WTC11 (cell line): ENCODE data around the gene LNX2. TPM values are rescaled to one million over a fixed set of nuclear protein-coding genes. Genes with fewer than 3 reads are reported as not detected.

ENCODE experiments used
- ATAC-seq: fragments of 200-7000 bp; cut with Tn5 transposase; 2 replicates; pipeline ENCODE4 v1.10.0; 2021; ENCODE audit warnings: mild to moderate bottlenecking, moderate library complexity
- CTCF ChIA-PET: fragments of 300-600 bp; sonication (Branson Sonifier 250); formaldehyde crosslinking; loops from one replicate; lab custom pipeline; 2021; ENCODE audit warnings: antibody characterized with exemption; lab: Charles Lee
- POLR2A ChIA-PET: fragments of 350-600 bp; sonication (Branson Sonifier 250); formaldehyde crosslinking; loops from one replicate; lab custom pipeline; 2021; ENCODE audit warnings: antibody characterized with exemption; lab: Charles Lee
- DNase-seq: peaks from one replicate; pipeline ENCODE4 v3.0.0; 2021; ENCODE audit warnings: low spot score
- H3K27ac Mint-ChIP-seq: 2 replicates; pipeline ENCODE4 v1.8.0; 2021; ENCODE audit warnings: mixed read lengths
- H3K27me3 Mint-ChIP-seq: 2 replicates; pipeline ENCODE4 v1.8.0; 2021; ENCODE audit warnings: low read depth, mild to moderate bottlenecking, moderate library complexity, mixed read lengths
- H3K36me3 Mint-ChIP-seq: 2 replicates; pipeline ENCODE4 v1.8.0; 2021; ENCODE audit warnings: mixed read lengths
- H3K4me1 Mint-ChIP-seq: 2 replicates; pipeline ENCODE4 v1.8.0; 2022; ENCODE audit warnings: mixed read lengths
- H3K4me3 Mint-ChIP-seq: 2 replicates; pipeline ENCODE4 v1.8.0; 2021; ENCODE audit warnings: mild to moderate bottlenecking, moderate library complexity, mixed read lengths
- H3K9me3 Mint-ChIP-seq: 2 replicates; pipeline ENCODE4 v1.8.0; 2021; ENCODE audit warnings: mixed read lengths
- EMX1 ChIP-seq: fragments of 250-450 bp; sonication (Bioruptor Pico); IDR thresholded peaks from 2 replicates; pipeline ENCODE4 v1.8.0; 2021; ENCODE audit warnings: mild to moderate bottlenecking
- FOXK1 ChIP-seq: sonication (generic); formaldehyde crosslinking; IDR thresholded peaks from 2 replicates; pipeline ENCODE4 v1.8.0; 2022; ENCODE audit warnings: mild to moderate bottlenecking, moderate library complexity, missing genetic modification reagents
- GTF2I ChIP-seq: fragments of 250-450 bp; sonication (Bioruptor Pico); conservative IDR thresholded peaks from 2 replicates; pipeline ENCODE4 v1.4.0; 2021; ENCODE audit warnings: mild to moderate bottlenecking
- MXD4 ChIP-seq: fragments of 250-450 bp; sonication (Bioruptor Pico); IDR thresholded peaks from 2 replicates; pipeline ENCODE4 v1.8.0; 2021; ENCODE audit warnings: mild to moderate bottlenecking, moderate library complexity, borderline replicate concordance
- NFYB ChIP-seq: sonication (generic); formaldehyde crosslinking; conservative IDR thresholded peaks from 2 replicates; pipeline ENCODE4 v1.8.0; 2022; ENCODE audit warnings: low read depth, missing genetic modification reagents
- OVOL2 ChIP-seq: fragments of 250-450 bp; sonication (Bioruptor Pico); IDR thresholded peaks from 2 replicates; pipeline ENCODE4 v1.9.0; 2021; ENCODE audit warnings: mild to moderate bottlenecking, borderline replicate concordance
- RORB ChIP-seq: fragments of 250-450 bp; sonication (Bioruptor Pico); IDR thresholded peaks from 2 replicates; pipeline ENCODE4 v1.9.0; 2021; ENCODE audit warnings: mild to moderate bottlenecking
- SMAD3 ChIP-seq: sonication (generic); formaldehyde crosslinking; IDR thresholded peaks from 2 replicates; pipeline ENCODE4 v1.8.0; 2022; ENCODE audit warnings: missing genetic modification reagents, mild to moderate bottlenecking, borderline replicate concordance
- SMAD4 ChIP-seq: sonication (generic); formaldehyde crosslinking; IDR thresholded peaks from 2 replicates; pipeline ENCODE4 v1.8.0; 2022; ENCODE audit warnings: mild to moderate bottlenecking, missing genetic modification reagents
- TCF7 ChIP-seq: sonication (generic); formaldehyde crosslinking; IDR thresholded peaks from 2 replicates; pipeline ENCODE4 v1.8.0; 2022; ENCODE audit warnings: mild to moderate bottlenecking, low read depth, missing genetic modification reagents, moderate library complexity
- TEAD1 ChIP-seq: sonication (generic); formaldehyde crosslinking; IDR thresholded peaks from 2 replicates; pipeline ENCODE4 v1.8.0; 2022; ENCODE audit warnings: mild to moderate bottlenecking, missing genetic modification reagents
- ZNF121 ChIP-seq: sonication (generic); formaldehyde crosslinking; IDR thresholded peaks from 2 replicates; pipeline ENCODE4 v1.8.0; 2023; ENCODE audit warnings: missing genetic modification reagents
- ZNF416 ChIP-seq: fragments of 250-450 bp; sonication (Bioruptor Pico); IDR thresholded peaks from 2 replicates; pipeline ENCODE4 v1.9.0; 2021; ENCODE audit warnings: mild to moderate bottlenecking, inconsistent platforms
- ZNF671 ChIP-seq: fragments of 250-450 bp; sonication (Bioruptor Pico); IDR thresholded peaks from 2 replicates; pipeline ENCODE4 v1.8.0; 2021; ENCODE audit warnings: mild to moderate bottlenecking
- total RNA-seq: library from RNA; stranded (reverse); gene quantifications from 3 replicates; pipeline ENCODE4 v1.2.3, GENCODE V29; 2021
- TF ChIP-seq, protein P1 (sequence below): fragments of 250-450 bp; sonication (Bioruptor Pico); IDR thresholded peaks from 2 replicates; pipeline ENCODE4 v1.9.0; 2021; ENCODE audit warnings: mild to moderate bottlenecking, borderline replicate concordance
- TF ChIP-seq, protein P2 (sequence below): fragments of 250-450 bp; sonication (Bioruptor Pico); IDR thresholded peaks from 2 replicates; pipeline ENCODE4 v1.8.0; 2021; ENCODE audit warnings: mild to moderate bottlenecking
- TF ChIP-seq, protein P3 (sequence below): fragments of 250-450 bp; sonication (Bioruptor Pico); IDR thresholded peaks from 2 replicates; pipeline ENCODE4 v1.9.0; 2021; ENCODE audit warnings: mild to moderate bottlenecking
- TF ChIP-seq, protein P4 (sequence below): sonication (generic); formaldehyde crosslinking; IDR thresholded peaks from 2 replicates; pipeline ENCODE4 v1.8.1; 2023; ENCODE audit warnings: mild to moderate bottlenecking, moderate library complexity, missing genetic modification reagents
- TF ChIP-seq, protein P5 (sequence below): sonication (generic); formaldehyde crosslinking; IDR thresholded peaks from 2 replicates; pipeline ENCODE4 v1.8.0; 2022; ENCODE audit warnings: mild to moderate bottlenecking, missing genetic modification reagents

Gene LNX2
- total RNA-seq, 1 experiment from 2014 or later = 10.1 TPM

DNA sequence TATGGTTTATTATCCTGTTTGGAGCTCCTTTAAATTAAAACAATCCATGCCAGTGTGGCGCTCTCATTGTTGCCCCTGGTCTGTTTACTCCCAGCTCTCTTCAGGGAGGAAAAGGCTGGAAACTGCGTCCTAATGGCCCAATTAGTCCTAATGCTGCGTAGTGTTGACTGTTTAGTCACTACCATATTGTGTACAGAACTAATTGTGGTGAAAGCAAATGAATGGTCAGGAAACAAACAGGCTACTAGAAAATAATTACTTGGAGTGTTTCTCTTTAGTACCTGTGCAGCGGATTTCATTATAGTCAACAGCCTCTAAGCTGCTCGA, 115.5 kb downstream of the LNX2 start (continued):
- TF ChIP-seq, protein P1, sequence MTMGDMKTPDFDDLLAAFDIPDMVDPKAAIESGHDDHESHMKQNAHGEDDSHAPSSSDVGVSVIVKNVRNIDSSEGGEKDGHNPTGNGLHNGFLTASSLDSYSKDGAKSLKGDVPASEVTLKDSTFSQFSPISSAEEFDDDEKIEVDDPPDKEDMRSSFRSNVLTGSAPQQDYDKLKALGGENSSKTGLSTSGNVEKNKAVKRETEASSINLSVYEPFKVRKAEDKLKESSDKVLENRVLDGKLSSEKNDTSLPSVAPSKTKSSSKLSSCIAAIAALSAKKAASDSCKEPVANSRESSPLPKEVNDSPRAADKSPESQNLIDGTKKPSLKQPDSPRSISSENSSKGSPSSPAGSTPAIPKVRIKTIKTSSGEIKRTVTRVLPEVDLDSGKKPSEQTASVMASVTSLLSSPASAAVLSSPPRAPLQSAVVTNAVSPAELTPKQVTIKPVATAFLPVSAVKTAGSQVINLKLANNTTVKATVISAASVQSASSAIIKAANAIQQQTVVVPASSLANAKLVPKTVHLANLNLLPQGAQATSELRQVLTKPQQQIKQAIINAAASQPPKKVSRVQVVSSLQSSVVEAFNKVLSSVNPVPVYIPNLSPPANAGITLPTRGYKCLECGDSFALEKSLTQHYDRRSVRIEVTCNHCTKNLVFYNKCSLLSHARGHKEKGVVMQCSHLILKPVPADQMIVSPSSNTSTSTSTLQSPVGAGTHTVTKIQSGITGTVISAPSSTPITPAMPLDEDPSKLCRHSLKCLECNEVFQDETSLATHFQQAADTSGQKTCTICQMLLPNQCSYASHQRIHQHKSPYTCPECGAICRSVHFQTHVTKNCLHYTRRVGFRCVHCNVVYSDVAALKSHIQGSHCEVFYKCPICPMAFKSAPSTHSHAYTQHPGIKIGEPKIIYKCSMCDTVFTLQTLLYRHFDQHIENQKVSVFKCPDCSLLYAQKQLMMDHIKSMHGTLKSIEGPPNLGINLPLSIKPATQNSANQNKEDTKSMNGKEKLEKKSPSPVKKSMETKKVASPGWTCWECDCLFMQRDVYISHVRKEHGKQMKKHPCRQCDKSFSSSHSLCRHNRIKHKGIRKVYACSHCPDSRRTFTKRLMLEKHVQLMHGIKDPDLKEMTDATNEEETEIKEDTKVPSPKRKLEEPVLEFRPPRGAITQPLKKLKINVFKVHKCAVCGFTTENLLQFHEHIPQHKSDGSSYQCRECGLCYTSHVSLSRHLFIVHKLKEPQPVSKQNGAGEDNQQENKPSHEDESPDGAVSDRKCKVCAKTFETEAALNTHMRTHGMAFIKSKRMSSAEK = no peak
- TF ChIP-seq TCF7 (CRISPR knock-in tag) (no peak), SMAD3 (CRISPR knock-in tag) (no peak), EMX1 (CRISPR knock-in tag) (no peak), ZNF416 (no peak), ZNF121 (CRISPR knock-in tag) (no peak), FOXK1 (CRISPR knock-in tag) (no peak)
- TF ChIP-seq, protein P2, sequence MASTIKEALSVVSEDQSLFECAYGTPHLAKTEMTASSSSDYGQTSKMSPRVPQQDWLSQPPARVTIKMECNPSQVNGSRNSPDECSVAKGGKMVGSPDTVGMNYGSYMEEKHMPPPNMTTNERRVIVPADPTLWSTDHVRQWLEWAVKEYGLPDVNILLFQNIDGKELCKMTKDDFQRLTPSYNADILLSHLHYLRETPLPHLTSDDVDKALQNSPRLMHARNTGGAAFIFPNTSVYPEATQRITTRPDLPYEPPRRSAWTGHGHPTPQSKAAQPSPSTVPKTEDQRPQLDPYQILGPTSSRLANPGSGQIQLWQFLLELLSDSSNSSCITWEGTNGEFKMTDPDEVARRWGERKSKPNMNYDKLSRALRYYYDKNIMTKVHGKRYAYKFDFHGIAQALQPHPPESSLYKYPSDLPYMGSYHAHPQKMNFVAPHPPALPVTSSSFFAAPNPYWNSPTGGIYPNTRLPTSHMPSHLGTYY (CRISPR knock-in tag) = no peak

DNA sequence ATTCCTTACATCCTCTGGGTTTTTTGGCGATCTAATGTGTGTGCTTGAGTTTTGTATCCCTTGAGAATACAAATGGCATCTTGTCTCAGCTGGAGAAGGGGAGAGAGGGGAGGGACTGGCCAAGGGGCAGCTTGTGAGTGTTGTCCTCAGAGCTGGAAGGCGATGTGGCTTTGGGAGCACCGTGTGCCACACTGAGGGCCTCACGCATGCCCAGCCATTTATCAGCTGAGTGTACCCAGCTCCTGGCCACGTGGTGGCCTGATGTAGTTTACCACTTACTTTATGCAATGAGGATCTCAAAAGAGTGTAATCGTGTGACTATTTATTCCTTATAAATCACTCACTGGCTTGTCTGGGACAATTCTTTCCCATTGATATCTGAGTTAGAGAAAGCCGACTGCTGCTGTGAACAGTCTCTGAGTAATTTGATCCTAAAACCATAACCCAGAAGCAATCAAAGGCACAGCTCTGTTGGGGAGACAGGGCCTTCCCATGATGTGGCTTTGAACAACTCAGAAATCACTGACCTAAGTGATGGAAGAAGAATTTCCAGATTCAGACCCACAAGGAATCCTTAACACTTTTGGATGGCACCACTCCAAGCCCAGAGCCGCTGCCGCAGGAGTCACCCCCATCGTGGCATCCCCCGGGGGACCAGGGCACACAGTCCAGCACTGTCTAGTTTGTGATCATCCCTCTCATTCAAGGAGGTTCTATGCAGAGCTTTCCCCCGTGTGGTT, 116.0 kb downstream of the LNX2 start:
- DNase-seq = no peak
- Mint-ChIP-seq H3K27ac (peak overlapping the region; percentile 67; the same call in 1 of the 2 replicates), H3K4me1 (peaks cover 15% of the 10 kb centered on the region), H3K4me3 (no peak overlapping the region), H3K27me3 (no peaks in the 10 kb centered on the region), H3K36me3 (no peaks in the 10 kb centered on the region), H3K9me3 (no peaks in the 10 kb centered on the region)
- POLR2A ChIA-PET = no interaction called here
- CTCF ChIA-PET = interaction anchor here (1.5 kb wide), 1 partner anchor 322 kb away, joined by 3 read pairs; no protein-coding TSS in a partner anchor
- ATAC-seq = no peak
- TF ChIP-seq, protein P3, sequence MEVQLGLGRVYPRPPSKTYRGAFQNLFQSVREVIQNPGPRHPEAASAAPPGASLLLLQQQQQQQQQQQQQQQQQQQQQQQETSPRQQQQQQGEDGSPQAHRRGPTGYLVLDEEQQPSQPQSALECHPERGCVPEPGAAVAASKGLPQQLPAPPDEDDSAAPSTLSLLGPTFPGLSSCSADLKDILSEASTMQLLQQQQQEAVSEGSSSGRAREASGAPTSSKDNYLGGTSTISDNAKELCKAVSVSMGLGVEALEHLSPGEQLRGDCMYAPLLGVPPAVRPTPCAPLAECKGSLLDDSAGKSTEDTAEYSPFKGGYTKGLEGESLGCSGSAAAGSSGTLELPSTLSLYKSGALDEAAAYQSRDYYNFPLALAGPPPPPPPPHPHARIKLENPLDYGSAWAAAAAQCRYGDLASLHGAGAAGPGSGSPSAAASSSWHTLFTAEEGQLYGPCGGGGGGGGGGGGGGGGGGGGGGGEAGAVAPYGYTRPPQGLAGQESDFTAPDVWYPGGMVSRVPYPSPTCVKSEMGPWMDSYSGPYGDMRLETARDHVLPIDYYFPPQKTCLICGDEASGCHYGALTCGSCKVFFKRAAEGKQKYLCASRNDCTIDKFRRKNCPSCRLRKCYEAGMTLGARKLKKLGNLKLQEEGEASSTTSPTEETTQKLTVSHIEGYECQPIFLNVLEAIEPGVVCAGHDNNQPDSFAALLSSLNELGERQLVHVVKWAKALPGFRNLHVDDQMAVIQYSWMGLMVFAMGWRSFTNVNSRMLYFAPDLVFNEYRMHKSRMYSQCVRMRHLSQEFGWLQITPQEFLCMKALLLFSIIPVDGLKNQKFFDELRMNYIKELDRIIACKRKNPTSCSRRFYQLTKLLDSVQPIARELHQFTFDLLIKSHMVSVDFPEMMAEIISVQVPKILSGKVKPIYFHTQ (CRISPR knock-in tag) = no peak
- TF ChIP-seq EMX1 (CRISPR knock-in tag) = no peak
- no peak for TF ChIP-seq ZNF121 (CRISPR knock-in tag)
- TF ChIP-seq NFYB (CRISPR knock-in tag) = no peak
- no peak for TF ChIP-seq OVOL2 (CRISPR knock-in tag)
- no peak for TF ChIP-seq ZNF671 (CRISPR knock-in tag)
- TF ChIP-seq GTF2I (CRISPR knock-in tag) = no peak
- no peak for TF ChIP-seq SMAD4 (CRISPR knock-in tag)
- no peak for TF ChIP-seq SMAD3 (CRISPR knock-in tag)
- TF ChIP-seq, protein P4, sequence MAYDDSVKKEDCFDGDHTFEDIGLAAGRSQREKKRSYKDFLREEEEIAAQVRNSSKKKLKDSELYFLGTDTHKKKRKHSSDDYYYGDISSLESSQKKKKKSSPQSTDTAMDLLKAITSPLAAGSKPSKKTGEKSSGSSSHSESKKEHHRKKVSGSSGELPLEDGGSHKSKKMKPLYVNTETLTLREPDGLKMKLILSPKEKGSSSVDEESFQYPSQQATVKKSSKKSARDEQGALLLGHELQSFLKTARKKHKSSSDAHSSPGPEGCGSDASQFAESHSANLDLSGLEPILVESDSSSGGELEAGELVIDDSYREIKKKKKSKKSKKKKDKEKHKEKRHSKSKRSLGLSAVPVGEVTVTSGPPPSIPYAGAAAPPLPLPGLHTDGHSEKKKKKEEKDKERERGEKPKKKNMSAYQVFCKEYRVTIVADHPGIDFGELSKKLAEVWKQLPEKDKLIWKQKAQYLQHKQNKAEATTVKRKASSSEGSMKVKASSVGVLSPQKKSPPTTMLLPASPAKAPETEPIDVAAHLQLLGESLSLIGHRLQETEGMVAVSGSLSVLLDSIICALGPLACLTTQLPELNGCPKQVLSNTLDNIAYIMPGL = no peak
- TF ChIP-seq, protein P1 = no peak
- TF ChIP-seq, protein P5, sequence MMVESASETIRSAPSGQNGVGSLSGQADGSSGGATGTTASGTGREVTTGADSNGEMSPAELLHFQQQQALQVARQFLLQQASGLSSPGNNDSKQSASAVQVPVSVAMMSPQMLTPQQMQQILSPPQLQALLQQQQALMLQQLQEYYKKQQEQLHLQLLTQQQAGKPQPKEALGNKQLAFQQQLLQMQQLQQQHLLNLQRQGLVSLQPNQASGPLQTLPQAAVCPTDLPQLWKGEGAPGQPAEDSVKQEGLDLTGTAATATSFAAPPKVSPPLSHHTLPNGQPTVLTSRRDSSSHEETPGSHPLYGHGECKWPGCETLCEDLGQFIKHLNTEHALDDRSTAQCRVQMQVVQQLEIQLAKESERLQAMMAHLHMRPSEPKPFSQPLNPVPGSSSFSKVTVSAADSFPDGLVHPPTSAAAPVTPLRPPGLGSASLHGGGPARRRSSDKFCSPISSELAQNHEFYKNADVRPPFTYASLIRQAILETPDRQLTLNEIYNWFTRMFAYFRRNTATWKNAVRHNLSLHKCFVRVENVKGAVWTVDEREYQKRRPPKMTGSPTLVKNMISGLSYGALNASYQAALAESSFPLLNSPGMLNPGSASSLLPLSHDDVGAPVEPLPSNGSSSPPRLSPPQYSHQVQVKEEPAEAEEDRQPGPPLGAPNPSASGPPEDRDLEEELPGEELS (CRISPR knock-in tag) = no peak
- no peak for TF ChIP-seq RORB (CRISPR knock-in tag)
- no peak for TF ChIP-seq MXD4 (CRISPR knock-in tag)
- no peak for TF ChIP-seq TEAD1
- TF ChIP-seq TCF7 (CRISPR knock-in tag) = no peak
